NCI-H446 (cell line): ENCODE data around the gene ZNF134.

Experiments used
- DNase-seq, 2 experiments: peaks; one replicate each; lab custom pipeline; 2025; lab: John Stamatoyannopoulos, UW

The ZNF134 gene

GRCh38 chr19:57641715-57642234, 27.7 kb downstream of the ZNF134 start:
- no peak for DNase-seq

DNA sequence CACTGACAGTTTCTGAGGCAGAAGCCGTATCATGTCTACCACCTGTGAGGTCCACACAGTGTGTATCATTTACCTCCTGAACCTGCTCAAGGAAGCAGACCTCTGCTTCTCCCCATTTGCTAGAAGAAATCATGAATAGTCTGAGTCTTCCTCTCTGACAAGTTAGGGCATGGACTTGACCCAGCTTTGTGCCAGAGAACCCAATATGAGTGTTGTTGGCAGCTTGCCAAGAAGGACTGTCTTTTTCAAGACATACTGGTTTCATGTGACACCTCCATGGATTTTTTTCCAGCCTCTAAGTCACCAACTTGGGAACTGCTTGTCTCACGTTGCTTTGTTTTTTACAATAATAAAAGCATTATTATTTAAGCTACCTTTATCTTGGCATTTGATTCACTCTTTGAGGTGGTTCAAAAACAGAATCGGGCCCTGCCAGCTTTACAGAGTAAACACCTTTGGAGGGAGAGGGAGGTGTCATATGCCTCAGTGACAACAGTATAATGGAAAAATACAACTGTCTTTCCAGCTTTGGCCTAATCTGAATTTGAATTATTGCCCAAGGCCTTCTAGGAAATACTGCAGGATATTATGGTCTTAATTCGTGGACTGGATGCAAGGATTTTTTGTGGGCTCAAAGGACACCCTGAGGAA, 28.5 kb downstream of the ZNF134 start:
- no peak for DNase-seq

DNA sequence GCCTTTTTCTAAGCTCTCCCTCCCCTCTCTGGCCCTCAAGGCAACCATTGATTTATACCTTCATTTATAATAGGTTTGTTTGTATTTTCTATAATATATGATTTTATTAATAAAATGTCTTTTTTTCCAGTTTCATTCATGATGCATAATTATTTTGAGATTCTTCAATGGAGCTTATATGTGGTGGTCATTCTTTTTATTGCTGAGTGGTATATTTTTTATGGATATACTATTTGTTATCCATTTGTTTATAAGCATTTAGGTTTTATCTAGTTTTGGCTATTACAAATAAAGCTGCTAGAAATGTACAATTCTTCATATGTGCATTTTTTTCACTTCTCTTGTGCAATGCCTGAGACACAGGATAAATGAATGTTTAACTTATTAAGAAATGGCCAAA, 29.7 kb downstream of the ZNF134 start:
- no peak for DNase-seq

- peak; percentile 36 to 82 for DNase-seq
Observed at GRCh38 chr19:57648331-57649003, 34.4 kb downstream of the ZNF134 start.

DNA sequence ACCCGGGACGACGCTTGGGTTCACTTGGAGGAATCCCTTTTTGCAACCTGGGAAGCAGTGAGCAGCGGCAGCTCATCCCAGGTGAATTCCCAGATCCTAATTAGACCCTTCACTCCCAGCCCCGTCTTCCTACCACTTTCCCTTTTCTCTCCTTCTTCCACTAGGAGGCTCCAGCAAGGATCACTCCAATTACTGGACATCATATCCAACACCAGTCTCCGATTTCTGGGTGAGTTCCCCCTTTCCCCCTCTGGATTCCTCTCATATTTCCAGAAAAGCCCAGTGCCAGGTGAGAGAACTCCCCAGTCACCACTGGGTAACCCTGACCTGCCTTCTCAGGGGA, 37.6 kb downstream of the ZNF134 start:
- DNase-seq = no peak

GRCh38 chr19:57653689-57654088, 39.6 kb downstream of the ZNF134 start:
- DNase-seq = no peak

DNA sequence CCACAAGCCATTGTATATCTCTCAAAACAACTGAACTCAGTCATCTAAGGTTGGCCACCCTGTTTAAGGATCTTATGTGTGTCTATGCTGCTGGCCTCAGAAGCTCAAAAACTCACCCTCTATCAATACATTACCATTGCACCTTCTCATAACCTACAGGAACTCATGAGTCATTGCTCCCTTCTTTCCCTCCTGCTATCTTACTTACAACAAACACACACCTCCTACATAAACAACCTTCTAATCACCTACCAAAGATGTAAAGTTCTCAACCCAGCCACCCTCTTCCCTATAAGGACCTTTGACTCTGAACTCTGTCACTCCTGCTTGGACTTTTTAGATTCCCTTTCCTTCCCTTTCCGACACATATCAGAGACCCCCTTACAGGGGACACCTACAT, 41.4 kb downstream of the ZNF134 start:
- DNase-seq = no peak

- no peak for DNase-seq
Observed at GRCh38 chr19:57656346-57656745, 42.3 kb downstream of the ZNF134 start.

DNA sequence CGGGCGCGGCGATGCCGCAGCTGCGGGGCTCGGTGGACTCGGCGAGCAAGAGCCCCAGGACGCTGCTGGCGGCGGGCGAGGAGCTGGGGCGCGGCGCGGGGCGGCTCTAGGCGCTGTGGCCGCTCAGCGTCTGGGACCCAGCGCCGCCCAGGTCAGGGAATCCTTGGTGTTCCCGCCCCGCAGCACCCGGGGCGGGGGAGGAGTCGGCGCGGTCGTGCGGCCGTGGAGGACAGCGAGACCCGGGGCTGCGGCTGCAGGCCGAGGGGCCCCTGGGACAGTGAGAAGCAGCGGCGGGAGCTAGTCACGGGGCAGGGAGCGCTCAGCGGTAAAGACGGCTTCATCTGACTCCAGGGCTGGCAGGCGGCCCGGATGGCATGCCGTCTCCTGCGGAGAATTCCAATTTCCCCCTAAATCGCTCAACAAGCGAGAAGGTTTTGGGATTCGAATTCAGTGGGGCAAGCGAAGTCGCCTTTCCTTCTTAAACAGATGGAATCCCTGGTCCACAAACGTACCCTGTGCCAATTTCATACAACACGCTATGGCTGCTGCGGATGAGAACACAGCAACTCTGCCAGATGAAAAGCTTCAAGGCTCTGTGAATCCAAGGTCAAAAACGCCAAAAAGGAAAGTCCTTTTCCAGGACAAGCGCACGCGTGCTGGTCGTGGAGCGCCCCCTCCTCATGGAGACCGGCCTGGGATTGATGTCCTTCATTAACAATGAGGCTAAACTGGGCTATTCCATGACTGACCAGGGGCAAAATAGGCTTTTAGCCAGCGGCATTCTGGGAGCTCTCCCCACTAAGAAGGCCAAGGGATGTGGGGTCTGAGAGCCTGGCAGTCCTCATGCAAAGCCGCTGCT, 50.5 kb downstream of the ZNF134 start:
- DNase-seq = peak; percentile 40 to 81

DNA sequence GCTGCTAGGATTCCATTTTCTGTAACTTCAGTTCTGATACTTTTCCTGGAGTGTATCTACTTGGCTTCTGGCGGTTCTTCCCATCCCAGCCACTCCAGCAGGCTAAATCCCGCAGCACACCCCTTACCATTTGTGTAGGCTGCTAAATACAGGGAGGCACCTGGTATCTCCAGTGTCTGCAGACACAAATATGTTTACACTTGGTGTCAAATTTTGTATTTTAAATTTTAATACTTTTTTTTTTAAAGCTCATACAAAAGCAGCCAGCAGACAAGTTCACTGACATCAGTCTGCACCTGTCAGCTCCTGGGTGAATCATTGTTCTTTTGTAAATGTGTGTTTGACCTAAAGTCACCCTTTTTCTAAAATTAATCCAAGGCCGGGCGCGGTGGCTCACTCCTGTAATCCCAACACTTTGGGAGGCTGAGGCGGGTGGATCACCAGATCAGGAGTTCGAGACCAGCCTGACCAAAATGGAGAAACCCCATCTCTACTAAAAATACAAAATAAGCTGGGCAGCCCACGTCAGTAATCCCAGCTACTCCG, 51.3 kb downstream of the ZNF134 start:
- no peak for DNase-seq

DNA sequence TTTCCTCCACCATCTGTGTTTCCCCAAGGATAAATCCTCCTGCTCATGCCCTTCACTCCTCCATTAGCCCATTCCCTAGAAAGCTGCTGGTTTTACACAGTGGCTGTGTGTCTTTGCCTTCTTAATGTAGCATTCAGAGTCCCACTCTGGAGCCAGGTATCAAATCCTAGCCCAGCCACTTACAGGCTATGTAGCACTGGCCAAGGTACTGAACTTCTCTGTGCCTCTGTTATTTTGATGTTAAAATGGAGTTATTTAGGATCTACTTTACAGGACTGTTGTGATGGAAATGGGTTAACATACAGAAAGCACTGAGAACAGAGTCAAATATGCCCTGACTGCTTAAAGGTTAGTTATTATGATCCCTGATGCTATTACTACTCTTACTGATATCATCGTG, 53.2 kb downstream of the ZNF134 start:
- no peak for DNase-seq

DNA sequence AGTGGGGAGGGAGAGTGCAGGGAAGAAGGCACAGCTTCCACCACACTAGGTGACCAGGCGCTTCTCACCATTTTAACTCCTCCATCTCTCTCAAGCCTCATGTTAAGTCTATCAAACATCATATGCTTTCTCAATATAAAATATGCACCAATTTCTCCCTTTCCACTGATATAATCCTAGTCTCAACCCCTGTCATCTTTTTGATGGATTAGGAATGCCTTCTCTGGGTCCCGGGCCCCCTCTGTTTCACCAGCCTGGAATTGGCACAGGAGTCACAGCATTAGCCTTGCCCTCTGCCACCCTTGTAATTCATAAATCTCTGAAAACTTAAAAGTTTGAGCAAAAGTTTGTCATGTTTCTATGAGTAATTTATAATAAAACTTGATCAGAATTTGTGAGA, 54.6 kb downstream of the ZNF134 start, which contains the start of gene ZSCAN4:
Gene ZSCAN4, plus strand, starts transcription at position 301 of the 400 bp plus-strand sequence. CDS start 7,211 bp downstream, outside the sequence.
- no peak for DNase-seq

GRCh38 chr19:57671124-57671895, 57.3 kb downstream of the ZNF134 start:
- DNase-seq = no peak

- DNase-seq = no peak
Observed at GRCh38 chr19:57672466-57672865, 58.4 kb downstream of the ZNF134 start.
